CD14-positive monocyte (primary cell): ENCODE data around the gene SLC25A43. TPM values are rescaled to one million over a fixed set of nuclear protein-coding genes. Genes with fewer than 3 reads are reported as not detected.
"Not testable (repeated sequence)": the region's sequence is repeated elsewhere in the genome, so short reads cannot be mapped to it uniquely, and the experiment has no call there.

Source experiments
- DNase-seq, 3 donors: peaks; one replicate each; pipeline ENCODE4 v3.0.0-alpha.2; 2011 to 2022
- H2AFZ ChIP-seq: 2 replicates; pipeline ENCODE4 v1.6.0; 2012; ENCODE audit warnings: mild to moderate bottlenecking, low read depth, low read length, inconsistent platforms; ENCODE audit not compliant: insufficient read depth, poor library complexity, severe bottlenecking
- H3K27ac ChIP-seq, 2 donors: 1 replicate in 1 of 2; 2 replicates in 1 of 2; pipeline ENCODE4 v1.5.1; 2012 to 2013; ENCODE audit warnings: low read length in 2 of 2, control low read depth in 1 of 2, inconsistent platforms in 1 of 2, low read depth in 1 of 2, mild to moderate bottlenecking in 1 of 2
- H3K27me3 ChIP-seq, 2 donors: one replicate each; pipeline versions ENCODE4 v1.6.0 to v1.6.1; 2011 to 2013; ENCODE audit warnings: low read length in 2 of 2; ENCODE audit not compliant: control insufficient read depth in 2 of 2, insufficient read depth in 2 of 2
- H3K36me3 ChIP-seq, 2 donors: replicated peaks in 1 of 2; 1 replicate in 1 of 2; 2 replicates in 1 of 2; pipeline versions ENCODE4 v1.5.1 to v1.6.1; 2012 to 2013; ENCODE audit warnings: low read length in 2 of 2, control low read depth in 1 of 2, inconsistent platforms in 1 of 2, mild to moderate bottlenecking in 1 of 2; ENCODE audit not compliant: insufficient read depth in 2 of 2, control insufficient read depth in 1 of 2
- H3K4me1 ChIP-seq, 2 donors: 1 replicate in 1 of 2; 2 replicates in 1 of 2; pipeline versions ENCODE4 v1.5.1 to v1.6.1; 2012 to 2013; ENCODE audit warnings: low read length in 2 of 2, control low read depth in 1 of 2, inconsistent platforms in 1 of 2, mild to moderate bottlenecking in 1 of 2, moderate library complexity in 1 of 2; ENCODE audit not compliant: insufficient read depth in 2 of 2, control insufficient read depth in 1 of 2
- H3K4me2 ChIP-seq: replicated peaks from 2 replicates; pipeline ENCODE3; 2012; ENCODE audit warnings: low read length, moderate library complexity, mild to moderate bottlenecking; ENCODE audit not compliant: poor library complexity, severe bottlenecking; ENCODE audit errors: extremely low read depth
- H3K4me3 ChIP-seq, 3 experiments: fragments of 200-600 bp in 1 of 3; sonication (generic) in 1 of 3; replicated peaks in 1 of 3; 1 replicate in 2 of 3; 2 replicates in 1 of 3; pipeline ENCODE4 v1.5.1; 2011 to 2013; ENCODE audit warnings: low read length in 3 of 3, mild to moderate bottlenecking in 3 of 3, control low read depth in 2 of 3, low read depth in 2 of 3, inconsistent platforms in 1 of 3, moderate library complexity in 1 of 3
- H3K79me2 ChIP-seq: 2 replicates; pipeline ENCODE4 v1.6.0; 2012; ENCODE audit warnings: mild to moderate bottlenecking, control low read depth, inconsistent platforms, low read length, moderate library complexity; ENCODE audit not compliant: insufficient read depth
- H3K9ac ChIP-seq: 2 replicates; pipeline ENCODE4 v1.6.0; 2017; ENCODE audit warnings: low read length, mild to moderate bottlenecking; ENCODE audit not compliant: insufficient read depth, poor library complexity, severe bottlenecking
- H3K9me3 ChIP-seq, 2 donors: replicated peaks in 1 of 2; 1 replicate in 1 of 2; 2 replicates in 1 of 2; pipeline versions ENCODE4 v1.5.1 to v1.6.1; 2012 to 2013; ENCODE audit warnings: low read length in 2 of 2, control low read depth in 1 of 2; ENCODE audit not compliant: control insufficient read depth in 1 of 2, insufficient read depth in 1 of 2
- H4K20me1 ChIP-seq: 2 replicates; pipeline ENCODE4 v1.6.0; 2012; ENCODE audit warnings: mild to moderate bottlenecking, low read length, control low read depth, moderate library complexity; ENCODE audit not compliant: insufficient read depth
- H3K27ac Mint-ChIP-seq, 7 donors: one replicate each; pipeline ENCODE4 v1.8.0; 2020; ENCODE audit warnings: mild to moderate bottlenecking in 7 of 7, mixed read lengths in 7 of 7, moderate library complexity in 6 of 7, inconsistent platforms in 2 of 7
- H3K27me3 Mint-ChIP-seq, 3 donors: one replicate each; pipeline ENCODE4 v1.8.0; 2021 to 2022; ENCODE audit warnings: low read depth in 3 of 3, mild to moderate bottlenecking in 3 of 3, mixed read lengths in 3 of 3, moderate library complexity in 3 of 3, inconsistent platforms in 1 of 3
- H3K36me3 Mint-ChIP-seq, 2 donors: one replicate each; pipeline ENCODE4 v1.8.0; 2020; ENCODE audit warnings: mixed read lengths in 2 of 2, inconsistent platforms in 1 of 2, mild to moderate bottlenecking in 1 of 2
- H3K4me1 Mint-ChIP-seq: one replicate; pipeline ENCODE4 v1.8.0; 2020; ENCODE audit warnings: mild to moderate bottlenecking, mixed read lengths
- H3K4me3 Mint-ChIP-seq, 2 donors: one replicate each; pipeline ENCODE4 v1.8.0; 2020; ENCODE audit warnings: mild to moderate bottlenecking in 2 of 2, mixed read lengths in 2 of 2, moderate library complexity in 1 of 2
- H3K9me3 Mint-ChIP-seq, 7 donors: one replicate each; pipeline ENCODE4 v1.8.0; 2020 to 2022; ENCODE audit warnings: mixed read lengths in 7 of 7, mild to moderate bottlenecking in 6 of 7, moderate library complexity in 6 of 7, inconsistent platforms in 2 of 7
- CTCF ChIP-seq: fragments of 200-600 bp; IDR thresholded peaks from one replicate; pipeline ENCODE4 v1.8.0; 2022; ENCODE audit warnings: antibody characterized with exemption, mild to moderate bottlenecking
- WGBS: methylation state at CpG from one replicate; pipeline ENCODE4 v1.1.5; 2013; ENCODE audit warnings: missing lambda C conversion rate; ENCODE audit not compliant: insufficient coverage; 5-methylcytosine and 5-hydroxymethylcytosine counted together
- intact Hi-C, 2 donors: fragments of 100-400 bp; cut with micrococcal nuclease; formaldehyde crosslinking; loops; one replicate each; pipeline versions ENCODE4 v1.15.0 to v1.15.1; 2023
- polyA minus RNA-seq: library from RNA; depleted of rRNA, polyadenylated mRNA; stranded (reverse); fragments of >200 nt; gene quantifications from 2 replicates; pipeline ENCODE4 v1.2.3, GENCODE V29; 2012
- polyA plus RNA-seq, 3 donors: library from polyadenylated mRNA; depleted of rRNA in 1 of 3; unstranded in 2 of 3; stranded (reverse) in 1 of 3; fragments of 300-500 nt in 2 of 3; fragments of >200 nt in 1 of 3; fragmentation: Illumina TruSeq in 2 of 3; gene quantifications; 1 replicate in 2 of 3; 2 replicates in 1 of 3; pipeline ENCODE4 v1.2.3, GENCODE V29; 2012 to 2021
- total RNA-seq, 12 experiments: library from RNA in 1 of 12; stranded (reverse) in 1 of 12; fragments of 120-200 nt in 1 of 12; gene quantifications; one replicate each; pipeline ENCODE4 v1.2.4 and lab custom pipeline; 2013 to 2026; ENCODE audit warnings: mixed read lengths in 6 of 12, inconsistent platforms in 1 of 12

The SLC25A43 gene
- 9.2 TPM for total RNA-seq (2013)
- 1 to 10 TPM; 6.8 to 9.2 (median 8.6) TPM for polyA plus RNA-seq
- 6.5 and 8.6 TPM in 2 replicates for polyA minus RNA-seq
- total RNA-seq (lab: John Stamatoyannopoulos, UW): 2.0 to 16.3 (median 11.4) reads per million in 11 experiments

DNA sequence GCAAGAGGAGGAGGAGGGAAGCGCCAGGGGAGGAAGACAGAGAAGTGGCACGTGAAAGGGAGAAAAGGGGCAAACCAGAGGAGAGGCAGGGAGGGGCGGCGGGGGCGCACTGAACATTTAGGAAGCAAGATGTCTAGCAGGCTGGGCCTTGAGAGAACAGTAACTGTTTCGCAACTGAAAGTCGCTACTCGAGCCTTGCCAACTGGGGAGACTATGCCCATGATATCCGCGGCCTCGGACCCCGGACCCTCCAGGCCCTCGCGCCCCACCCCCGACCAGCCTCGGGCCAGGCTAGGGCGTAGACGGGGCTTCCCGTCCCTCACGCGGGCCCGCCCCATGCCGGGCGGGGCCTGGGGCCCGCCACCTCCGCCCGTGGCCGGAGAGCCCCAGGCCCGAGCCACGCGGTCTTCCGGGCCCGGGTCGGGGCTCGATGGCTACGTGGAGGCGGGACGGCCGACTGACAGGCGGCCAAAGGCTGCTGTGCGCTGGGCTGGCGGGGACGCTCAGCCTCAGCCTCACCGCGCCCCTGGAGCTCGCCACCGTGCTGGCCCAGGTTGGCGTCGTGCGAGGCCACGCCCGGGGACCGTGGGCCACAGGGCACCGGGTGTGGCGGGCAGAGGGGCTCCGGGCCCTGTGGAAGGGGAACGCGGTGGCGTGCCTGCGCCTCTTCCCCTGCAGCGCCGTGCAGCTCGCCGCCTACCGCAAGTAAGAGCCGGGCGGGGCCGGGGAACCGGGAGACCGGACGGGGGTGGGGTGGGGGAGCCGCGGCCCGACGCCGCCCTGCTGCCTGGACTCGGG is at the start of gene SLC25A43:
Gene SLC25A43, plus strand, starts transcription at position 363 of the 798 bp plus-strand sequence. Its CDS starts 68 bp downstream, at position 431.
- Histone ChIP-seq H3K9me3 (no peaks in the 10 kb centered on the region), H3K9ac (peak within 1 kb of the TSS; percentile 78), H3K27ac (peak within 1 kb of the TSS; percentile 53 to 83), H3K4me3 (peak within 1 kb of the TSS; percentile 54 to 70 (median 58)), H3K79me2 (no peaks in the 10 kb centered on the region), H3K27me3 (no peaks in the 10 kb centered on the region), H2AFZ (peak within 1 kb of the TSS; percentile 82), H3K4me2 (peak within 1 kb of the TSS; percentile 61), H3K36me3 (no peaks in the 10 kb centered on the region), H3K4me1 (peaks cover 22 to 31% of the 10 kb centered on the region in 2 donors), H4K20me1 (no peaks in the 10 kb centered on the region)
- H3K4me1 Mint-ChIP-seq: peaks cover 44% of the 10 kb centered on the region
- WGBS: under 1% methylated on average over 53 of the region's 77 CpGs
- TF ChIP-seq CTCF: no peak
- peak within 1 kb of the TSS; percentile 82 to 85 for H3K4me3 Mint-ChIP-seq
- H3K27me3 Mint-ChIP-seq: peaks cover 0 to 4% (median 2%) of the 10 kb centered on the region in 3 donors
- intact Hi-C loops: no loop called here
- peak; percentile 17 to 31 (median 25) for DNase-seq
- peaks cover 0 to 1% (median 0%) of the 10 kb centered on the region in 7 donors for H3K9me3 Mint-ChIP-seq
- H3K36me3 Mint-ChIP-seq: no peaks in the 10 kb centered on the region
- H3K27ac Mint-ChIP-seq: peak within 1 kb of the TSS; percentile 55 to 90 (median 80)

- no peak for DNase-seq
- no peaks in the 10 kb centered on the region for H3K9me3 ChIP-seq
- H3K79me2 ChIP-seq: no peaks in the 10 kb centered on the region
- H3K4me1 ChIP-seq: no peaks in the 10 kb centered on the region
- H3K9ac ChIP-seq: no peak overlapping the region
- H2AFZ ChIP-seq: no peak overlapping the region
- intact Hi-C loops: no loop called here
- H3K27ac Mint-ChIP-seq: no peak overlapping the region
- H4K20me1 ChIP-seq: no peaks in the 10 kb centered on the region
- peaks cover 0 to 2% of the 10 kb centered on the region in 2 donors for H3K27me3 ChIP-seq
- H3K4me3 Mint-ChIP-seq: no peak overlapping the region
- H3K4me2 ChIP-seq: no peak overlapping the region
- no peak overlapping the region for H3K27ac ChIP-seq
- no peaks in the 10 kb centered on the region for H3K4me1 Mint-ChIP-seq
- no peaks in the 10 kb centered on the region for H3K36me3 Mint-ChIP-seq
- H3K36me3 ChIP-seq: no peaks in the 10 kb centered on the region
- no peak overlapping the region for H3K4me3 ChIP-seq
- 83% methylated on average over 3 of the region's 4 CpGs for WGBS
- H3K27me3 Mint-ChIP-seq: peaks cover 0 to 2% (median 1%) of the 10 kb centered on the region in 3 donors
- H3K9me3 Mint-ChIP-seq: peaks cover 0 to 11% (median 2%) of the 10 kb centered on the region in 7 donors
- TF ChIP-seq CTCF: no peak
Observed at GRCh38 chrX:119359618-119360382, 39.3 kb upstream of the SLC25A43 start.

DNA sequence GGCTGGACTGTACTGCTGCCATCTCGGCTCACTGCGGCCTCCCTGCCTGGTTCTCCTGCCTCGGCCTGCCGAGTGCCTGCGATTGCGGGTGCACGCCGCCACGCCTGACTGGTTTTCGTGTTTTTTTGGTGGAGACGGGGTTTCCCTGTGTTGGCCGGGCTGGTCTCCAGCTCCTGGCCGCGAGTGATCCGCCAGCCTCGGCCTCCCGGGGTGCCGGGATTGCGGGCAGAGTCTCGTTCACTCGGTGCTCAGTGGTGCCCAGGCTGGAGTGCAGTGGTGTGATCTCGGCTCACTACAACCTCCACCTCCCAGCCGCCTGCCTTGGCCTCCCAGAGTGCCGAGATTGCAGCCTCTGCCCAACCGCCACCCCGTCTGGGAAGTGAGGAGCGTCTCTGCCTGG is 37.7 kb upstream of the SLC25A43 start:
- H3K4me3 Mint-ChIP-seq, H3K79me2 ChIP-seq, H3K27me3 Mint-ChIP-seq, H3K9ac ChIP-seq, H3K27me3 ChIP-seq, H3K4me2 ChIP-seq, intact Hi-C loops, H3K36me3 ChIP-seq, H3K9me3 ChIP-seq, H3K27ac ChIP-seq, H4K20me1 ChIP-seq, DNase-seq, H3K36me3 Mint-ChIP-seq, H2AFZ ChIP-seq, H3K4me1 Mint-ChIP-seq, H3K4me1 ChIP-seq, H3K4me3 ChIP-seq, H3K27ac Mint-ChIP-seq: not testable (repeated sequence)
- peaks cover 0 to 11% (median 2%) of the 10 kb centered on the region in 7 donors for H3K9me3 Mint-ChIP-seq
- no CpG with 5 or more reads among the region's 27 CpGs for WGBS
